WTC11 (cell line): Measurements from ENCODE around the gene FOXN3.

ENCODE experiments used
- AR ChIP-seq: fragments of 250-450 bp; sonication (Bioruptor Pico); IDR thresholded peaks from 2 replicates; pipeline ENCODE4 v1.9.0; 2021; ENCODE audit warnings: mild to moderate bottlenecking
- ATF2 ChIP-seq: sonication (generic); formaldehyde crosslinking; IDR thresholded peaks from 2 replicates; pipeline ENCODE4 v1.8.1; 2022; ENCODE audit warnings: low read depth, missing genetic modification reagents, borderline replicate concordance
- CTCF ChIP-seq: fragments of 200-600 bp; IDR thresholded peaks from 2 replicates; pipeline ENCODE4 v1.8.0; 2022; ENCODE audit warnings: antibody characterized with exemption
- E2F4 ChIP-seq: sonication (generic); formaldehyde crosslinking; IDR thresholded peaks from 2 replicates; pipeline ENCODE4 v1.8.1; 2022; ENCODE audit warnings: low read depth, mild to moderate bottlenecking, moderate library complexity, missing genetic modification reagents, borderline replicate concordance
- E2F5 ChIP-seq: sonication (generic); formaldehyde crosslinking; IDR thresholded peaks from 2 replicates; pipeline ENCODE4 v1.8.1; 2022; ENCODE audit warnings: mild to moderate bottlenecking, moderate library complexity, missing genetic modification reagents
- GRHL2 ChIP-seq: fragments of 250-450 bp; sonication (Bioruptor Pico); IDR thresholded peaks from 2 replicates; pipeline ENCODE4 v1.8.0; 2022; ENCODE audit warnings: mild to moderate bottlenecking, moderate library complexity; ENCODE audit not compliant: insufficient replicate concordance, severe bottlenecking
- MAX ChIP-seq: sonication (generic); formaldehyde crosslinking; IDR thresholded peaks from 2 replicates; pipeline ENCODE4 v1.8.0; 2022; ENCODE audit warnings: mild to moderate bottlenecking, missing genetic modification reagents
- NR1H2 ChIP-seq: sonication (generic); formaldehyde crosslinking; IDR thresholded peaks from 2 replicates; pipeline ENCODE4 v1.9.0; 2021; ENCODE audit warnings: mild to moderate bottlenecking, moderate library complexity, missing genetic modification reagents
- NR2C2 ChIP-seq: sonication (generic); formaldehyde crosslinking; IDR thresholded peaks from 2 replicates; pipeline ENCODE4 v1.8.0; 2022; ENCODE audit warnings: mild to moderate bottlenecking, missing genetic modification reagents
- SP1 ChIP-seq: sonication (generic); formaldehyde crosslinking; conservative IDR thresholded peaks from 2 replicates; pipeline ENCODE4 v1.8.1; 2022; ENCODE audit warnings: missing genetic modification reagents
- STAT6 ChIP-seq: sonication (generic); formaldehyde crosslinking; conservative IDR thresholded peaks from 2 replicates; pipeline ENCODE4 v1.8.1; 2023; ENCODE audit warnings: mild to moderate bottlenecking, low read depth, missing genetic modification reagents, moderate library complexity
- USF1 ChIP-seq: sonication (generic); formaldehyde crosslinking; IDR thresholded peaks from 2 replicates; pipeline ENCODE4 v1.8.0; 2022; ENCODE audit warnings: mild to moderate bottlenecking, missing genetic modification reagents
- ZNF138 ChIP-seq: sonication (generic); formaldehyde crosslinking; conservative IDR thresholded peaks from 2 replicates; pipeline ENCODE4 v1.8.1; 2022; ENCODE audit warnings: mild to moderate bottlenecking, moderate library complexity, missing genetic modification reagents
- ZNF263 ChIP-seq: sonication (generic); formaldehyde crosslinking; IDR thresholded peaks from 2 replicates; pipeline ENCODE4 v1.8.1; 2022; ENCODE audit warnings: low read depth, mild to moderate bottlenecking, moderate library complexity, missing genetic modification reagents

- no peak for TF ChIP-seq CTCF
- no peak for TF ChIP-seq SP1 (CRISPR knock-in tag)
- TF ChIP-seq USF1 (CRISPR knock-in tag): no peak
- TF ChIP-seq NR1H2 (CRISPR knock-in tag): no peak
- TF ChIP-seq MAX (CRISPR knock-in tag): no peak
- no peak for TF ChIP-seq E2F4
- no peak for TF ChIP-seq E2F5
- no peak for TF ChIP-seq ZNF263 (CRISPR knock-in tag)
- TF ChIP-seq STAT6 (CRISPR knock-in tag): no peak
- TF ChIP-seq AR (CRISPR knock-in tag): no peak
- no peak for TF ChIP-seq ZNF138 (CRISPR knock-in tag)
- no peak for TF ChIP-seq GRHL2 (CRISPR knock-in tag)
- TF ChIP-seq NR2C2 (CRISPR knock-in tag): no peak
- no peak for TF ChIP-seq ATF2 (CRISPR knock-in tag)
These were observed 44.2 kb upstream of the FOXN3 start for GRCh38 chr14:89461256-89461655.
